GM23248 (cell line): ENCODE results near the gene PHETA2.

ENCODE experiments used
- EZH2 ChIP-seq: fragments of 200-600 bp; sonication (generic); IDR thresholded peaks from 2 replicates; pipeline ENCODE4 v1.6.1; 2018; ENCODE audit warnings: antibody characterized with exemption, mild to moderate bottlenecking; ENCODE audit not compliant: insufficient read depth, poor library complexity, severe bottlenecking
- EZH2phosphoT487 ChIP-seq: fragments of 200-600 bp; sonication (generic); IDR thresholded peaks from 2 replicates; pipeline ENCODE4 v1.6.1; 2018; ENCODE audit warnings: antibody characterized with exemption, moderate library complexity, mild to moderate bottlenecking, low read depth; ENCODE audit not compliant: insufficient read depth

DNA sequence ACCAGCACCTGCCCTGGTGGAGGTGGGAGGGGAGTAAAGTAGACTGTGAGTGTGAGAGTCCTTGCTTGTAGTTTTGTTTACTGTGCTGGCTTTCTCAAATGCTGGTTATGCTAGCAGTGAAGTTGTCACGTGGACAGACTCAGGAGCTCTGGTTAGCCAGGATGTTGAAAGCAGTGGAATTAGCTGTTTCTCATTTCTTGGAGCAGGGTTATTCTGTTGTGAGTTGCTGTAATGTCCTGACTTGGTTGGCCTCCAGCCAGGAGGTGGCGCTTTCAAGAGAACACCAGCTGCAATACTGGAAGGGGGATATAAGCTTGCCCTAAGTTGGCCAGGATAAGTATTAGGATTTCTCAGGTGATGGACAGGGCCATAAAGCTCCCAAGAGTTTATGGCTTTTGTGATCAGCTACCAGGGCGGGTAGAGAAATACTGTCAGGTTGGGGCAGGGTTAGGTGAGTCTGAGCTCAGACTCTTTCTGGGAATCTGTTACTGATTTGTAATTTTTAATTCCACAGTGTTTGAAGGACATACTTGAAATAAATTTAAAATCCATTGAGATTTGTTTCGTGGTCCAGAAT, 42.9 kb downstream of the PHETA2 start:
- TF ChIP-seq EZH2, result no peak
- no peak for TF ChIP-seq EZH2phosphoT487
